Lower leg skin (tissue), 3 donors: ENCODE results near the gene NTM.

Experiments
- CTCF ChIP-seq, 3 donors: fragments of 450-650 bp; IDR thresholded peaks; one replicate each; pipeline ENCODE4 v1.5.1; 2016; ENCODE audit warnings: antibody characterized with exemption in 3 of 3, mild to moderate bottlenecking in 3 of 3, moderate library complexity in 2 of 3
- POLR2A ChIP-seq, 2 donors: fragments of 450-650 bp; IDR thresholded peaks; one replicate each; pipeline ENCODE4 v1.6.1; 2016 to 2017; ENCODE audit warnings: antibody characterized with exemption in 2 of 2, mild to moderate bottlenecking in 1 of 2, moderate library complexity in 1 of 2

GRCh38 chr11:131522851-131523250, 152.4 kb downstream of the NTM start:
- TF ChIP-seq CTCF (IDR thresholded peaks at IDR 0.05) (no peak), POLR2A (IDR thresholded peaks at IDR 0.05) (no peak)
